Measurements from ENCODE around the gene STC2.

STC2 gene

GRCh38 chr5:173342813-173343755 is 14.9 kb upstream of the STC2 start:
- DNase-seq (ENCODE audit: low read depth) = no peak
- no peak overlapping the region for H3K4me3 ChIP-seq (ENCODE audit: control insufficient read depth, low read depth, low read length)
- TF ChIP-seq, protein P1, sequence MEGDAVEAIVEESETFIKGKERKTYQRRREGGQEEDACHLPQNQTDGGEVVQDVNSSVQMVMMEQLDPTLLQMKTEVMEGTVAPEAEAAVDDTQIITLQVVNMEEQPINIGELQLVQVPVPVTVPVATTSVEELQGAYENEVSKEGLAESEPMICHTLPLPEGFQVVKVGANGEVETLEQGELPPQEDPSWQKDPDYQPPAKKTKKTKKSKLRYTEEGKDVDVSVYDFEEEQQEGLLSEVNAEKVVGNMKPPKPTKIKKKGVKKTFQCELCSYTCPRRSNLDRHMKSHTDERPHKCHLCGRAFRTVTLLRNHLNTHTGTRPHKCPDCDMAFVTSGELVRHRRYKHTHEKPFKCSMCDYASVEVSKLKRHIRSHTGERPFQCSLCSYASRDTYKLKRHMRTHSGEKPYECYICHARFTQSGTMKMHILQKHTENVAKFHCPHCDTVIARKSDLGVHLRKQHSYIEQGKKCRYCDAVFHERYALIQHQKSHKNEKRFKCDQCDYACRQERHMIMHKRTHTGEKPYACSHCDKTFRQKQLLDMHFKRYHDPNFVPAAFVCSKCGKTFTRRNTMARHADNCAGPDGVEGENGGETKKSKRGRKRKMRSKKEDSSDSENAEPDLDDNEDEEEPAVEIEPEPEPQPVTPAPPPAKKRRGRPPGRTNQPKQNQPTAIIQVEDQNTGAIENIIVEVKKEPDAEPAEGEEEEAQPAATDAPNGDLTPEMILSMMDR (conservative IDR thresholded peaks at IDR 0.05; ENCODE audit: control insufficient read depth, insufficient read depth, low read depth, low read length) = no peak

- DNase-seq (ENCODE audit: low read depth) = no peak
- TF ChIP-seq, protein P1 (conservative IDR thresholded peaks at IDR 0.05; ENCODE audit: control insufficient read depth, insufficient read depth, low read depth, low read length) = no peak
- H3K4me3 ChIP-seq (ENCODE audit: control insufficient read depth, low read depth, low read length) = no peak overlapping the region
Observed at GRCh38 chr5:173341961-173342430, 13.8 kb upstream of the STC2 start.

DNA sequence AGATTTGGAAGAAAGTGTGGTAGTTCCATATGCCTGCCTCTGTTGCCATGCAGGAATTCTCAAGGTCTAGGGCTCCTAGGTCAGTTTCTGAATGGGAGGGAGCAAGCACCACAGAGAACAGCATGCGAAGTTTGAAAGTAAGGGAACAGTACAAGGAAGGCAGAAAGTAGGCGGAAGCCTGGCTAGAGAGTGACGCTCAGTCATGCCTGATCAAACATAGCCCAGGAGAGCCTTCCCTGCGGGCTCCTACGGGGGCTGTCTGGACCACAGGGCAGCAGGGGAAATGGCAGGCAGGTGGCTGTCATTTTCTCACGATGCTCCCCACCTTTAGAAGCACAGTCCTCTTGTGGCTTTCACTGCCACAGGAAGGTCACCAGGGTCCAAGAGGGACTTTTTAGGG is 12.8 kb upstream of the STC2 start:
- no peak overlapping the region for H3K4me3 ChIP-seq (ENCODE audit: control insufficient read depth, low read depth, low read length)
- no peak for DNase-seq (ENCODE audit: low read depth)
- TF ChIP-seq, protein P1 (conservative IDR thresholded peaks at IDR 0.05; ENCODE audit: control insufficient read depth, insufficient read depth, low read depth, low read length) = no peak

- no peak for DNase-seq (ENCODE audit: low read depth)
- TF ChIP-seq, protein P1 (conservative IDR thresholded peaks at IDR 0.05; ENCODE audit: control insufficient read depth, insufficient read depth, low read depth, low read length) = no peak
- no peak overlapping the region for H3K4me3 ChIP-seq (ENCODE audit: control insufficient read depth, low read depth, low read length)
Observed at GRCh38 chr5:173340451-173340850, 12.2 kb upstream of the STC2 start.

GRCh38 chr5:173339286-173339685 is 11.1 kb upstream of the STC2 start:
- TF ChIP-seq, protein P1 (conservative IDR thresholded peaks at IDR 0.05; ENCODE audit: control insufficient read depth, insufficient read depth, low read depth, low read length) = no peak
- no peak overlapping the region for H3K4me3 ChIP-seq (ENCODE audit: control insufficient read depth, low read depth, low read length)
- no peak for DNase-seq (ENCODE audit: low read depth)

DNA sequence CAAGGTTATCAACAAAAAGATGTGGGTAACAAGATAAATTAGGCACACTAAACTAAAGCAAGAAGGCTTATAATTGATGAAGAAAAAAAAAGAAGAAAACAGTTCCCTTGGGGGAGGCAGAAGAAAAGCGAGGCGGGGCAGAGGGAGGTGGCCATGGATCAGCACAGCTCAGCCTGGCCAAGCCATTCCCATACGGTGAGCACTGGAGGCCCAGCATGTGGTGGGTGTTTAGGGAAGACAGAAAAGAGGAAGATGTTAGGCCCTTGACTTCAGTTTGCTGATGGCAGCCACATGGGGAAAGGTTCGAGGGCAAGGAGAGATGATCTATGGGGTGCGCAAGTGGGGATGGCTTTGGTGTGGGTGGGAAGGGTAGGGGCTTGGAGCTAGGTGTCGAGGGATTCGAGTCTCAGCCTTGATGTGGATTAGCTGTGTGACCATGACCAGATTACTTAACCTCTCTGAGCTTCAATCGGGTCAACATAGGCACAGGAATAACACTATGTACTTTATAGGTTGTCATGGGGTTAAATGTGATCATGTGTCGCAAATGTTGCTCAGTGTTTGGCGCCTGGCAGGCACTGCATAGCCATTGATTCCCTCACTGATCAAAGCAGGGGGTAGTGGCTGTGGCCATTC is 10.3 kb upstream of the STC2 start:
- H3K4me3 ChIP-seq (ENCODE audit: control insufficient read depth, low read depth, low read length) = no peak overlapping the region
- DNase-seq (ENCODE audit: low read depth) = no peak
- TF ChIP-seq, protein P1 (conservative IDR thresholded peaks at IDR 0.05; ENCODE audit: control insufficient read depth, insufficient read depth, low read depth, low read length) = no peak

Measured in fibroblast of mammary gland (primary cell).